22Rv1 (cell line): ENCODE data around the gene PPP1CB.

Experiments used
- CTCF ChIP-seq: fragments of 450-650 bp; IDR thresholded peaks from 2 replicates; pipeline ENCODE4 v1.5.1; 2017; ENCODE audit warnings: mild to moderate bottlenecking
- ZFX ChIP-seq: fragments of 450-650 bp; IDR thresholded peaks from 2 replicates; pipeline ENCODE4 v1.6.1; 2017; ENCODE audit warnings: antibody characterized with exemption, borderline replicate concordance

GRCh38 chr2:28824870-28825269 lies 73.2 kb downstream of the PPP1CB start:
- no peak for TF ChIP-seq CTCF
- no peak for TF ChIP-seq ZFX
